GM12865 (cell line): ENCODE data around the gene SNED1.

Source experiments
- DNase-seq: peaks from one replicate; pipeline ENCODE4 v3.0.0; 2010; ENCODE audit warnings: low read depth
- H3K4me3 ChIP-seq: 2 replicates; pipeline ENCODE4 v1.5.1; 2011; ENCODE audit warnings: mild to moderate bottlenecking, low read depth, low read length, control low read depth
- TF ChIP-seq, protein P1 (sequence below): IDR thresholded peaks from 2 replicates; pipeline ENCODE4 v1.5.1; 2011; ENCODE audit warnings: low read length, control low read depth, low read depth, inconsistent platforms; ENCODE audit not compliant: insufficient read depth; ENCODE audit errors: missing control alignments

SNED1 gene

DNA sequence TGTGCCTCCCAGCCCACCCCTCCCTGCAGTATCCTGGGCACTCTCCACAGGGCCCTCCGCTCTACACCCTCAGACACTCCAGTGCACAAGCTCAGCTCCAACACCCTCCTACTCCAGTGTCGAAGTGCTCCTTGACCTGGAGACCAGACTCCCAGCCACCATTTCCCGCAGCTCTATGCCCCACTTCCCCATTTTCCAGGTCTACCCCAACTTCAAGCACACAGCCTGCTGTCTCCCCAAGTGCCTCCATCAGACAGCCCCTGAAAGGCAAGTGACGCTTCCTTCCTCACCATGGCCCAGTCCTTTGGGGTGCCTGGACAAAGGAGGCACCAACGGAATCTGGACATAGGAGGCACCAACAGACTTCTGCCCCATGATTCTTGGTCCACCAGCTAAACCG is 143.6 kb downstream of the SNED1 start:
- no peak overlapping the region for H3K4me3 ChIP-seq
- no peak for DNase-seq
- TF ChIP-seq, protein P1, sequence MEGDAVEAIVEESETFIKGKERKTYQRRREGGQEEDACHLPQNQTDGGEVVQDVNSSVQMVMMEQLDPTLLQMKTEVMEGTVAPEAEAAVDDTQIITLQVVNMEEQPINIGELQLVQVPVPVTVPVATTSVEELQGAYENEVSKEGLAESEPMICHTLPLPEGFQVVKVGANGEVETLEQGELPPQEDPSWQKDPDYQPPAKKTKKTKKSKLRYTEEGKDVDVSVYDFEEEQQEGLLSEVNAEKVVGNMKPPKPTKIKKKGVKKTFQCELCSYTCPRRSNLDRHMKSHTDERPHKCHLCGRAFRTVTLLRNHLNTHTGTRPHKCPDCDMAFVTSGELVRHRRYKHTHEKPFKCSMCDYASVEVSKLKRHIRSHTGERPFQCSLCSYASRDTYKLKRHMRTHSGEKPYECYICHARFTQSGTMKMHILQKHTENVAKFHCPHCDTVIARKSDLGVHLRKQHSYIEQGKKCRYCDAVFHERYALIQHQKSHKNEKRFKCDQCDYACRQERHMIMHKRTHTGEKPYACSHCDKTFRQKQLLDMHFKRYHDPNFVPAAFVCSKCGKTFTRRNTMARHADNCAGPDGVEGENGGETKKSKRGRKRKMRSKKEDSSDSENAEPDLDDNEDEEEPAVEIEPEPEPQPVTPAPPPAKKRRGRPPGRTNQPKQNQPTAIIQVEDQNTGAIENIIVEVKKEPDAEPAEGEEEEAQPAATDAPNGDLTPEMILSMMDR = no peak

DNA sequence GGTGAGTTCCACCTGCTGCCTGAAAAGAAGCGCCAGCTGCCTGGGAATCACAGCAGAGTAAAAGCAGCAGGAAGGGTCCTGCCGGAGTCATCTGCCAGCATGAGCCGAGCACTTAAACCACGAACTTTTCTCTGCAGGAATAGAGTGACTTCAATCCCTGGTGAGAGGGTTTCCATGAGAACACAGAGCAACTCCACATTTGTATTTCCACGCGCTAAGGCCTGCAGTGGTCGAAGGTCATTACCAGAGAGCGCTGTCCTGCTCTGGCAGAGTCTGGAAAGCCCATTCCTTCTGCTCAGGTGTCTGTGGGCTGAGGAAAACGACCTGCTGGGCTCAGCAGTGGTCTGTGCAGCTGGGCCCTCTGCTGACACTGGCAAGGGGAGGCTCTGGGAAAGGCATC is 144.2 kb downstream of the SNED1 start:
- TF ChIP-seq, protein P1 = no peak
- DNase-seq = no peak

More for the DNA sequence above, 144.2 kb downstream of the SNED1 start:
- no peak overlapping the region for H3K4me3 ChIP-seq
